22Rv1 (cell line): ENCODE data around the gene MYO5C.

Experiments used
- H3K27ac ChIP-seq: fragments of 450-650 bp; 2 replicates; pipeline ENCODE4 v1.5.1; 2017
- ZFX ChIP-seq: fragments of 450-650 bp; IDR thresholded peaks from 2 replicates; pipeline ENCODE4 v1.6.1; 2017; ENCODE audit warnings: antibody characterized with exemption, borderline replicate concordance
- TF ChIP-seq, protein P1 (sequence below): fragments of 450-650 bp; IDR thresholded peaks from 2 replicates; pipeline ENCODE4 v1.5.1; 2017; ENCODE audit warnings: mild to moderate bottlenecking

The MYO5C gene

DNA sequence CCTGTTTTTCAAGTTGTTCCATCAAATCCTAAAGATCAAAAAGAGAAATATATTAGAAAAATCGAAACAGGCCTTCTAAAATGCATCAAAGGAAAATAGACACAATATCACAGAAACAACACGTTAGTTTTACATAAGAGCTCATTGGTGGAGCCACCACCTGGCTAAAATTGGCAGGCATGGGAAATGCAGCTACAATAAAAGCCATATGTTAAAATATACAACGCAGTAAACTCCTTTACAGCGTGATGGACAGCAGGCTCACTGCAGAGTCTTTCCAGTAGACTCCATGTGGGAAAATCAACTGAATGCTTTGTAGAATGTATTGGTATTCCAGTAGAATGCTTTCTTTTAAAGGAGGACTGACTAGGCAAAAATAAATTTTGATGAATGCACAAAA lies 40.9 kb upstream of the MYO5C start:
- TF ChIP-seq ZFX = no peak
- TF ChIP-seq, protein P1, sequence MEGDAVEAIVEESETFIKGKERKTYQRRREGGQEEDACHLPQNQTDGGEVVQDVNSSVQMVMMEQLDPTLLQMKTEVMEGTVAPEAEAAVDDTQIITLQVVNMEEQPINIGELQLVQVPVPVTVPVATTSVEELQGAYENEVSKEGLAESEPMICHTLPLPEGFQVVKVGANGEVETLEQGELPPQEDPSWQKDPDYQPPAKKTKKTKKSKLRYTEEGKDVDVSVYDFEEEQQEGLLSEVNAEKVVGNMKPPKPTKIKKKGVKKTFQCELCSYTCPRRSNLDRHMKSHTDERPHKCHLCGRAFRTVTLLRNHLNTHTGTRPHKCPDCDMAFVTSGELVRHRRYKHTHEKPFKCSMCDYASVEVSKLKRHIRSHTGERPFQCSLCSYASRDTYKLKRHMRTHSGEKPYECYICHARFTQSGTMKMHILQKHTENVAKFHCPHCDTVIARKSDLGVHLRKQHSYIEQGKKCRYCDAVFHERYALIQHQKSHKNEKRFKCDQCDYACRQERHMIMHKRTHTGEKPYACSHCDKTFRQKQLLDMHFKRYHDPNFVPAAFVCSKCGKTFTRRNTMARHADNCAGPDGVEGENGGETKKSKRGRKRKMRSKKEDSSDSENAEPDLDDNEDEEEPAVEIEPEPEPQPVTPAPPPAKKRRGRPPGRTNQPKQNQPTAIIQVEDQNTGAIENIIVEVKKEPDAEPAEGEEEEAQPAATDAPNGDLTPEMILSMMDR = peak; percentile 34; the same call in 1 of the 2 replicates
- no peak overlapping the region for H3K27ac ChIP-seq

DNA sequence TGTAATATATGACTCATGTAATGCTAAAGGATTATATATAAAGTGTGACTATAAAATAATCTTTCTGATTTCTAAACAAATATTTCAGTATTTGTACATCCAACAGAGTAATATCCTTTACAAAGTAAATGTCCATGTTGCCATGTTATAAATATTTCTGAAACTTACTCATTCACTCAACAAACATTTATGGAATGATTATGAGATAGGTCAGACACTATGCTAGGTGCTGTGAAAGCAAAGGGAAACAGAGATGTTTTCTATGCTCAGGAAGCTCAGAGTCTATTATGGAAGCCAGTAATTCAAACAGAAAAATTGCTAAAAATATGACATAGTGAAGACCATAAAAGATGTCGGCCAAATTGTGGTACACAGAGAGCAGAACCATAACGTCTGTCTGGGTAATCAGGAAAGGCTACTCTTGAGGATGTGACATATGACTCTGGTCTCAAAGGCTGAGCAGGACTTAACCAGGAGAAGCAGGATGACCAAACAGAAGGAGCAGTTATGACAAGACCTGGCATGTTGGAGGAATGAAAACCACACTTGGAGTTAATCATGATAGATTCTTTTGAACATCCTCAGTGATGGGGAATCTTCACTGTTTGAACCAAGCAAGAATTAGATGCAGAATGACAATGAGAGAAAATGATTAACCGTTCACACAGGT lies 39.0 kb upstream of the MYO5C start:
- TF ChIP-seq ZFX = no peak
- TF ChIP-seq, protein P1 = no peak
- no peak overlapping the region for H3K27ac ChIP-seq

DNA sequence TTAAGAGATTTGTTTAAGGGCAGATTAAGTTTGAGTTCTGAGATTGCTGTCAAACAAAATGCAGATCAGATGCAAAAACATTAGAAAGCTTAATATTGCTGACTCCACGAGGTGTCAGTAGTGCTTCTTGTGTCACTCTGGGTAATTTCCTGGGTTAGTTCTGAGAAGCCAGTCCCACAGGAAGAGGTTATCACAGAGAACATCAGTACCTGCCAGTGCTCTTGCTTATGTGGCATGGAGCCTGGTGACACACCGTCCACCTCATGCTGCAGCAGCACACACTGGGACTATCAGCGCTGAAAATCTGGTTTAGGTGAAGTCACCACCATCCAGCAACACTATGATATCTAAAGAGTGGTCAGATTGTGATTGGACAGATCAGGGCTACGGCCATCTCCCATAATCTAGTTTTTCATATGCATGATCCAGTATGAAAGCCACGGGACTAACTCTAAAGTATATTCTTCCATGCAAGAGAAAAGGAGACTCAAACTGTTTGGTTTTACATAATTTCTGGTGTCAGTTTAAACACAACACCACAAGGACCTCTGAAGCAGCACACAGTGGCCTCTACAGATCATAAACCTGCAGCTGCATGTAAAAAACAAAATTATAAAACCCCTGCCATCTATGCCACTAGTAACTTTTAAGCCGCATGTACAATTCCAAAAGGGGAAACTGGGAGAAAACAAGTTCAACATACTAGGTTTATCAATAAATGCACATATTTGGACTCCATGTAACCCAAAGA lies 36.1 kb upstream of the MYO5C start:
- no peak for TF ChIP-seq ZFX
- TF ChIP-seq, protein P1 = peak; percentile 74
- no peak overlapping the region for H3K27ac ChIP-seq

DNA sequence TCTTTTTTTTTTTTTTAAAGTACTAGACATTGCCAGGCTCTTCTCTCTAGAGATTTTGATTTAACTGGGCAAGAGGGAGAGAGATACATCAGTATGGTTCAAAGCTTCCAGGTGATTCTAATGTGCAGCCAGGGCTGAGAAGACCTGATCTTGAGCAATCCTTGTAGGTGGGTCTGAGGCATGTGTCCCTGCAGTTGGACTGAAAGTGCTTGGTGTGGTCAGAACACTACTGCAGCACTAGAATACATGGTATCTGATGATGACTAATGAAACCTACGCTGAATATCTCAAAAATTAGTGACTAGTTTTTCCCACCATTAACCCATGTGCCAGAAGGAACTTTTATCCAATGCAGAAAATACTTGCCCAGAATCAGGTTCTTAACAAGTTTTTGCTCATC lies 34.4 kb upstream of the MYO5C start:
- TF ChIP-seq ZFX = no peak
- TF ChIP-seq, protein P1 = no peak
- no peak overlapping the region for H3K27ac ChIP-seq

DNA sequence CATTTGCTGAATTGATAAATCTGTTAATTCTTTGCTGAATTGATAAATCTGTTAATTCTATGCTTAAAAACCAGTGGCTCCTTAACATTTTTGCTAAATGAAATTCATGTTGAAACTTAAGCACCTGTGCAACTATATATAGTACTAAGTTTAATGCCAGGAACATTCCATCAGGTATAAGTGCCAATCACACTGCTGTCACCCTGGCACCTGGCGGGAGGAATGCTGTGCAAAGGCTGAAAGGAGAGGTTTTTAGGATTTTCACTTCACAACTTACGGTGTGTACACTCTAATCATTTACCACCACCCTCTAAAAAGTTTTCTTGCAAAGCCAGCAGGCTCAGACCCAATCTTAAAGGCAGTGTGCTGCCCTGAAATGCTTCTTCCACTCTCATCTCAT lies 33.5 kb upstream of the MYO5C start:
- no peak for TF ChIP-seq ZFX
- TF ChIP-seq, protein P1 = no peak
- H3K27ac ChIP-seq = no peak overlapping the region

DNA sequence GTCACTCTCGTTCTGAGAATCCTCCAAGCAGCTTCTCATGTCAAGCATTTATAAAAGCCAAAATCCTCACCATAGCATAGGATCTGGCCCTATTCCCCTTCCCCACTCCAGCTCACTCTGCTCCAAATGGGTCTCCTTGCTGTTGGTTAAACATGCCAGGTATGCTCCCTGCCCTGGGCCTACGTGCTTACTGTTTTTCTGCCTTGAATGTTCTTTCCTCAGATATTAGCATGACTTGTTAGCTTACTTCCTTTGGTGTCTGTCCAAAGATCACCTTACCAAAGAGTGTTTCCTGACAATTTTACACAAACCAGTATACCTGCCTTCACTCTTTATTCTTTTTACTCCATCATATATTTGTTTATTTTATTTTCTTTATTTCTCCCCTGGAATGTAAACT lies 33.1 kb upstream of the MYO5C start:
- no peak for TF ChIP-seq ZFX
- TF ChIP-seq, protein P1 = no peak
- no peak overlapping the region for H3K27ac ChIP-seq

DNA sequence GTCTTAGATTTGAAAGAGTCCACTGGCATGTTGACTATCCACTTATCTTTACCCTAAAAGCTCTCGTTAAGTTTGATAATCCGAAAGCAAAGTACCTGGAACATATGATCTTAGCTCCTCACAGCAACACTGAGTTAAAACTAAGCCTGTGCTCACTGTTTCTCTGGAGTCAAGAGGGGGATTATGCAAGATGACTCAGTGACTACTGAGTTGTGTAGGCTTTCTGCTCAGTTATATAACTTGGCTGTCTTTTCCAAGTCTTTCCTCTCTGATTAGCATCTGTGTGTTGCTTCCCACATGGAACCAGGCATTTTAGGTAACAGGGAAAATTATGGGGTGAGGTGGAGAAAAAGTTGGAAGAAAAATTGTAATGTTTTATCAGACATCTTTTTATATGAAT lies 31.2 kb upstream of the MYO5C start:
- no peak for TF ChIP-seq ZFX
- TF ChIP-seq, protein P1 = no peak
- no peak overlapping the region for H3K27ac ChIP-seq
